Lung microvascular endothelial cell (primary cell): ENCODE data around the gene USP7. TPM values are rescaled to one million over a fixed set of nuclear protein-coding genes. Genes with fewer than 3 reads are reported as not detected.
"Not testable (repeated sequence)": the region's sequence is repeated elsewhere in the genome, so short reads cannot be mapped to it uniquely, and the experiment has no call there.

Source experiments
- DNase-seq, 2 donors: peaks; one replicate each; pipeline versions ENCODE4 v3.0.0 to v3.0.0-alpha.2; 2010; ENCODE audit warnings: low read depth in 2 of 2
- total RNA-seq: library from RNA; depleted of rRNA; stranded (reverse); fragments of >200 nt; gene quantifications from 2 replicates; pipeline ENCODE4 v1.2.1, GENCODE V29; 2014

Gene USP7
- total RNA-seq, 1 donor from 2014 or later, result 50.2 TPM

- DNase-seq, result no peak
These were observed 38.3 kb downstream of the USP7 start for GRCh38 chr16:8925455-8925854.

- peak in 1 of 2 donors; percentile 29 for DNase-seq
These were observed 39.5 kb downstream of the USP7 start for GRCh38 chr16:8924214-8924613.

- DNase-seq, result no peak
These were observed 40.5 kb downstream of the USP7 start for GRCh38 chr16:8923199-8923598.

GRCh38 chr16:8921347-8921984 lies 42.2 kb downstream of the USP7 start:
- no peak for DNase-seq

- no peak for DNase-seq
These were observed 42.9 kb downstream of the USP7 start for GRCh38 chr16:8920645-8921346.

GRCh38 chr16:8919934-8920462 lies 43.7 kb downstream of the USP7 start:
- no peak for DNase-seq

GRCh38 chr16:8919089-8919933 lies 44.4 kb downstream of the USP7 start:
- DNase-seq, result no peak

- DNase-seq, result not testable (repeated sequence)
These were observed 46.4 kb downstream of the USP7 start for GRCh38 chr16:8917336-8917735.

GRCh38 chr16:8916541-8917225 lies 47.0 kb downstream of the USP7 start:
- DNase-seq, result no peak

- DNase-seq, result no peak
These were observed 47.9 kb downstream of the USP7 start for GRCh38 chr16:8915722-8916301.

GRCh38 chr16:8914098-8914497 lies 49.6 kb downstream of the USP7 start:
- no peak for DNase-seq

GRCh38 chr16:8912793-8913192 lies 50.9 kb downstream of the USP7 start:
- DNase-seq, result no peak

- no peak for DNase-seq
These were observed 52.9 kb downstream of the USP7 start for GRCh38 chr16:8910811-8911210.

GRCh38 chr16:8908810-8909468 lies 54.8 kb downstream of the USP7 start:
- no peak for DNase-seq

- DNase-seq, result no peak
These were observed 56.6 kb downstream of the USP7 start for GRCh38 chr16:8907096-8907495.

GRCh38 chr16:8905795-8906591 lies 57.7 kb downstream of the USP7 start:
- no peak for DNase-seq

- DNase-seq, result peak; percentile 53 to 79
These were observed 58.4 kb downstream of the USP7 start for GRCh38 chr16:8905168-8905762.

GRCh38 chr16:8904018-8904430 lies 59.7 kb downstream of the USP7 start:
- no peak for DNase-seq

GRCh38 chr16:8903004-8903403 lies 60.7 kb downstream of the USP7 start:
- no peak for DNase-seq
